Kasumi-1 (cell line): Measurements from ENCODE around the gene HS2ST1.
"Not testable (repeated sequence)": the region's sequence is repeated elsewhere in the genome, so short reads cannot be mapped to it uniquely, and the experiment has no call there.

Experiments used
- DNase-seq, 2 experiments: peaks; one replicate each; lab custom pipeline; 2025; lab: John Stamatoyannopoulos, UW

The HS2ST1 gene

DNA sequence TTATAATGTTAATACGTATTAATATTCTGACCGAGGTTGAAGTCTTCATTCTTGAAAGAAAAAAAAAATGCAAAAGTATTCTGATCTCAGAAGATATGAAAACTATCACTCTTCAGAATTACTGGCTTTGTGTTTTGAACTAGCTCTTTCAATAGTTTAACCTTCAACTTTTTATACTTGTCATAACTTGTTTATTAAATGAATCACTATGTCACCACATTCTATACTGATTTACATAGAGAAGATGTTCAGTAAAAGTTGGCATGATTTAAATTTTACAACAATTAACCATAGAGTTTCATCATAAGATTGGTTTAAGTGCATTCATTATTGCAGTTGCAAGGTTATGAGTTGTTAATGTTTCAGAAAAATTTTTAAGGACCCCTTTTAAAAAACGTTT is 57.3 kb downstream of the HS2ST1 start:
- no peak for DNase-seq

DNA sequence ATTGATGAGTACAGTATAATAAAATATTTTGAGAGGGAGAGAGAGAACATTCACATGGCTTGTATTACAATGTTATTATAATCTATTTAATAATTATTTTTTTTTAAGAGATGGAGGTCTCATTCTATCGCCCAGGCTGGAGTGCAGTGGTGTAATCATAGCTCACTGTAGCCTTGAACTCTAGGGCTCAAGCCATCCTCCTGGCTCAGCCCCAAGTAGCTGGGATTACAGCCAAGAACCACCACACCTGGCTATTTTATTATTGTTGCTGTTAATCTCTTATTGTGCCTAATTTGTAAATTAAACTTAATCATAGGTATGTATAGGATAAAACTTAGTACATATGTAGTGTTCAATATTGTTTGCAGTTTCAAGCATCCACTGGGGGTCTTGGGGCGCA is 57.8 kb downstream of the HS2ST1 start:
- DNase-seq, result no peak

DNA sequence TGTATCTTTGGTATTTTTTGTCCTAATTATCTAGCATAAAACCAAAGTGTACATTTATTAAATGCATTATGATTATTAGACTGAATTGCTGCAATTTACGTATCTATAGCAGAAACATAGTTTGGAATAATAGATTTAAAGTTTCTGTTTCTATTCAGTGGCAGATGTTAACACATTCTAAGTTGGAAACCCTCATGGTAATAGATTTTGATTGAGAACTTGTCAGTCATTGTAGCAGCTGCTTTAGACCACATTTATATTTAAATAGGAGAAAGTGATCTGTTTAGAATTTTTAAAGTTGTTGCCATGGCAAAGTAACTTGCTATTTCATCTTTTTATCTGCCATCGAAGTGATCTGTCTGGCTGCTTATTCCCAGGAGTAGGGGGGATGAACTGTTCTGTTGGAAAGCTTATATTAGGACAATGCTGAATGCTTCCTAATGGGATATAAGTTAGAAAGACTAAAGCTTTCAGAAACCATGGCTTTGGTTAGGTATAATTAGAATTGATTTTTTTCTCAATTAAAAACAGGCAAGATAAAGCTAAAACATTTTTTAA is 61.6 kb downstream of the HS2ST1 start:
- DNase-seq, result no peak

DNA sequence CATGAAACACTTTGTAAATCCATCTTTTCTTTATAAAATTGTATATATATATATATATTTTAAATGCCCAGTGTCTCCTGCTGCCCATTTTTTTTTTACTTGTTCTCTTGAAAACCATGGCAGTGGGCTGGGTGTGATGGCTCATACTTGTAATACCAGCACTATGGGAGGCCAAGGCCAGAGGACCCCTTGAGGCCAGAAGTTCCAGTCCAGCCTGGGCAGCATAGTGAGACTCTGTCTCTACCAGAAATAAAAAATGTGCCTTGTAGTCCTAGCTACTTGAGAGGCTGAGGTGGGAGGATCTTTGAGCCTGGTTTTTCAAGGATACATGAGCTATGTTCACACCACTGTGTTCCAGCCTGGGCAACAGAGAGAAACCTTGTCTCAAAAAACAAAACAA is 62.2 kb downstream of the HS2ST1 start:
- no peak for DNase-seq

DNA sequence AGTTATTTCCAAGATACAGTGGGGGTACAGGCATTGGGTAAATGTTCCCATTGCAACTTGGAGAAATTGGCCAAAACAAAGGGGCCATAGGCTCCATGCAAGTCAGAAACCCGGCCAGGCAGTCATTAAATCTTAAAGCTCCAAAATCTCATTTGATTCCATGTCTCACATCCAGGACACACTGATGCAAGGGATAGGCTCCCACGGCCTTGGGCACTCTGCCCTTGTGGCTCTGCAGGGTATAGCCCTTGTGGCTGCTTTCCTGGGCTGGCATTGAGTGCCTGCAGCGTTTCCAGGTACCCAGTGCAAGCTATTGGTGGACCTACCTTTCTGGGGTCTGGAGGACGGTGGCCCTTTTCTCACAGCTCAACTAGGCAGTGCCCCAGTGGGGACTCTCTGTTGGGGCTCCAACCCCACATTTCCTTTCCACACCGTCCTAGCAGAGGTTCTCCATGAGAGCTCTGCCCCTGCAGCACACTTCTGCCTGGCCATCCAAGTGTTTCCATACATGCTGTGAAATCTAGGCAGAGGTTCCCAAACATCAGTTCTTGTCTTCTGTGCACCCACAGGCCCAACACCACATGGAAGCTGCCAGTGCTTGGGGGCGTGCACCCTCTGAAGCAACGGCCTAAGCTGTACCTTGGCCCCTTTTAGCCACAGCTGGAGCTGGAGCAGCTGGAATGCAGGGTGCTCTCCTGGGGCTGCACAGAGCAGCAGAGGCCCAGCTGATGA is 67.2 kb downstream of the HS2ST1 start:
- DNase-seq, result no peak

DNA sequence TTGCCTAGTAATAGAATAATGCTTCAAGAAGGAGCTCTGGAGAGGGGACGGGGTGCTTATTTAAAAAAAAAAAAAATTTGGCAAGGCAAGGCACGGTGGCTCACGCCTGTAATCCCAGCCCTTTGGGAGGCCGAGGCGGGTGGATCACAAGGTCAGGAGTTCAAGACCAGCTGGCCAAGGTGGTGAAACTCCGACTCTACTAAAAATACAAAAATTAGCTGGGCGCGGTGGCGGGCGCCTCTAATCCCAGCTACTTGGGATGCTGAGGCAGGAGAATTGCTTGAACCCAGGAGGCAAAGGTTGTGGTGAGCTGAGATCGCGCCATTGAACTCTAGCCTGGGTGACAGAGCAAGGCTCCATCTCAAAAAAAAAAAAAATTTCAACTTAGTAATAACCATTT is 69.2 kb downstream of the HS2ST1 start:
- DNase-seq, result not testable (repeated sequence)

DNA sequence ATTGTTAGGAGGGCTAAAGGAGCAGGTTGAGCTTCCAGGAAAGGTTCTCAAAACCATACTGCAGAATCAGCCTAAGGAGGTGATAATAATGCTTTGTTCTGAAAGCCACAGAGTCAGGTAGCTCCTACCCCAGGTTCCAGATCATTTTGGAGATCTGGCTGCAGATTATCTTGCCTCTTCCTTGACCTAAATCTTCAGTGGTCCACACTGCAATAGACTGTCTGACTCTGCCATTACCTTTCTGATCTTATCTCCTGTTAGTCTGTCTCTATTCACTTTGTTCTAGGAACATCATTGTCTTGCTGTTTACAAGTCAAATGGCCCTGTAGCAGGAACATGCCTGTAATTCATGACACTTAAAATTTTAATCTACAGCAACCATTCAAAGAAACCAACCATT is 73.0 kb downstream of the HS2ST1 start:
- DNase-seq, result no peak

DNA sequence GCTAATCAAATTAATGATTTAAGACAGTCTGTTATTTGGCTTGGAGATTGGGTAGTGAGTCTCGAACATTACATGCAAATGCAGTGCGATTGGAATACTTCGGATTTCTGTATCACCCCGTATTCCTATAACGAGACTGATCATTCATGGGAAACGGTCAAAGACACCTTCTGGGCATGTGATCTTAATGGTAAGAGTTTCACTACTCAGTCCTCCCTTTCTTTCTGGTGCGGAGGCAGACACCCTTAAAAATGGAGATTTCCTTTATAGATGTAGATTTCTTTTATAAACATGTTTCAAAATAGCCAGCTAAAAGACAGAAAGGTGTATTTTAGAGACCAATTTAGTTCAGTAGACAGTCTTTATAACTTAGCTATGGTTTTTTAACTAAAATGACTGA is 74.4 kb downstream of the HS2ST1 start:
- DNase-seq, result no peak

DNA sequence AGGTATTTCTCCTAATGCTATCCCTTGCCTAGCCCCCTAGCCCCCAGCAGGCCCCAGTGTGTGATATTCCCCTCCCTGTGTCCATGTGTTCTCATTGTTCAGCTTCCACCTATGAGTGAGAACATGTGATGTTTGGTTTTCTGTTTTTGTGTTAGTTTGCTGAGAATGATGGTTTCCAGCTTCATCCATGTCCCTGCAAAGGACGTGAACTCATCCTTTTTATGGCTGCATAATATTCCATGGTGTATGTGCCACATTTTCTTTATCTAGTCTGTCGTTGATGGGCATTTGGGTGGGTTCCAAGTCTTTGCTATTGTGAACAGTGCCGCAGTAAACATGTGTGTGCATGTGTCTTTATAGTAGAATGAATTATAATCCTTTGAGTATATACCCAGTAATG is 75.3 kb downstream of the HS2ST1 start:
- DNase-seq, result not testable (repeated sequence)

DNA sequence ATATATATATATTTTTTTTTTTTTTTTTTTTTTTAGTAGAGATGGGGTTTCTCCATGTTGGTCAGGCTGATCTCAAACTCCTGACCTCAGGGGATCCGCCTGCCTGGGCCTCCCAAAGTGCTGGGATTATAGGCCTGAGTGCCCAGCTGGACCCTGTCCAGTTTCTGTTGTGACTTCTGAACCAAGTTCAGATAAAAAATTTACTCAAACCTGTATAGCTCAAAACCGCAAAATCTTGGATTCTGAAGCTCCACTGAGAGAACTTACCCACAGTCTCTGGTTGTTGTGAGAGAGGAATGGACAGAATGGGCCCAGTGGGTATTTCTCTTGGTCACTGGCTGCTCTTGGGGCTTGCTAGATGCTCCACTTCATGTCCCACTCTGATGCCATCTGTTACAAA is 76.4 kb downstream of the HS2ST1 start:
- DNase-seq, result no peak

DNA sequence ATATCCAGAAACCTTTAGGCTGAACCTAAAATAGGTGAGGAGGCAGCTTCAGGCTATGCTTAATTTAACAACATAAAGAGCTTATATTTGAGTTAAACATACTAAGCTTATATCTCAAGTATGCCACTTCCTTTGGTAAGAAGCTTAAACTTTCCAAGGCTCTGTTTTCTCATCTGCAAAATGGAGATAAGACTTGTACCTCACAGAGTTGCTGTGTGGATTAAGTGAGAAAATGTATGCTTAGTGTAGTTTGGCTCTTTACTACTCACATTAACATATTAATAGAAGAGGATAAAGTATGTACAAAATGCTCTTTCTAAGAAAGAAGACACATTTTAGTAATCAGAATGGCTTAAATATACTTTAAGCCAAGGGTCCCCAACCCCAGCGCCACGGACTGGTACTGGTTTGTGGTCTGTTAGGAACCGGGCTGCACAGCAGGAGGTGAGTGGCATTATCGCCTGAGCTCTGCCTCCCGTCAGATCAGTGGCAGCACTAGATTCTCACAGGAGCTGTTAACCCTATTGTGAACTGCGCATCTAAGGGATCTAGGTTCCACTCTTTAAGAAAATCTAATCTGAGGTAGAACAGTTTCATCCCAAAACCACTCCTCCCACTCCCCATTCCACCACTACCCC is 77.2 kb downstream of the HS2ST1 start:
- no peak for DNase-seq

DNA sequence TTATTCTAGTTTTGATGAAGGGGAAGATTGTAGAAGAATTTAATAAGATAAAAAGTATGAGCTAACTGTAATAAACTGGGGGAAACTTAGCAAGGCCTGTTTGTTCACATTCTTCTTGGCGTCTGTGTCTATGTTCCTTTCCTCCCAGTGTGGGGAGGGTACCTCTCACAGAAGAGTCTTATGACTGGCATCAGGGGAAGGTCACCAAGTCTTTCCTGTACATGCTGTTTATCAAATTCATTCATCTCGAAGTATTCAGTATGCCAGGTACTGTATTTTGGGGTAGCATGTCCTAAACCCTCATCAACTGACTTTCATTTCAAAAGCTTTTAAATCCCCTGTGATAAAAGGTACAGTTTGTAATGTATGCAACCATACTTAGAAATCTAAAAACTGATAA is 78.4 kb downstream of the HS2ST1 start:
- DNase-seq, result no peak

DNA sequence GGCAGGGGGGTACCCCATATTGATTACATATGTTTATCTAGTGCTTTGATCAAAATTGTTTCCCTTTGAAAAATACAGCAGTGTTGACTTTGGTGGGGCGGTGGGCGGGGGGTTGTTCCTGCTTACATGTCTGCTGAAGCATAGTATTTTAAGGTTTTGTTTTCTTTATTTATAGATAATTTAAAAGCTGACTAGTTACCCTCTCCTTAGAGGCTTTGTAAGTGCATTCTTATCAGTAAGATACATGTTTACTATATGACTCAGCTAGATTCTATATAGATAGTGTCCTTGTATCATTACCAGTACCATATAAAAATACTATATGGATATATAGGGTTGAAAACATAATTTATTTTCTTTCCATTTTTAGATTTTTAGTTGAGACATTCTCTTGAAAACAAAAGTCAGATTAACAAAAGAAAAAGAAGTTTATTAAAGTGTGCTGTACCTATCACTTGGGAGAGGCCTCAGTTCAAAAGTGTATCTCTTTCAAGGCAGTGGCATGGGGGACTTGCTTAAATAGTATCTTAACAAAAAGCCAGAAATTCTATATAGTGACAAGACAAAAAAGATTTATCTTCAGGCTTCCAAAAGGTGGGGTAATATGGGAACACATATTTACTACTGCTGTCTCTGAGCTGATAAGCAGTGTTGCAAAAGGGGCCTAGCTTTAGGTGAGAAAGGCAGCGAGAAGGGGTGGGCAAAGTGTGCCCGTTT is 79.0 kb downstream of the HS2ST1 start:
- no peak for DNase-seq

DNA sequence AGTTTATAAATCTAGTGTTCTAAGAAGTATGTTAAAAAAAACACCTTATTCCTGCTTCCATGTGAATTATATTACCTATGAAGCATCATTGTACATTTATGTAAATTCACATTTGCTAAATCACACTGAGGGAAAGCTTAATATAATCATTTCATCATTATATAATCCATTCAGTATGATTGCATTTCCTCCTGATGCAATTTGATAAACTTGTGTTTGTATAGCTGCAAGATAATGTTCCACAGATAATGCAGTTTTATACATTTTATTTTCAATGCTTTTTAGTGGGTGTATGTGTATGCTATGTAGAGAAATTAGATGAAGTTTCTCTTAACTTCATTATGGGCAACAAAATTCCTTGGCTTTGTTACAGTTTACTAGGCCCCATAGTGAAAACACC is 79.6 kb downstream of the HS2ST1 start:
- DNase-seq, result no peak

DNA sequence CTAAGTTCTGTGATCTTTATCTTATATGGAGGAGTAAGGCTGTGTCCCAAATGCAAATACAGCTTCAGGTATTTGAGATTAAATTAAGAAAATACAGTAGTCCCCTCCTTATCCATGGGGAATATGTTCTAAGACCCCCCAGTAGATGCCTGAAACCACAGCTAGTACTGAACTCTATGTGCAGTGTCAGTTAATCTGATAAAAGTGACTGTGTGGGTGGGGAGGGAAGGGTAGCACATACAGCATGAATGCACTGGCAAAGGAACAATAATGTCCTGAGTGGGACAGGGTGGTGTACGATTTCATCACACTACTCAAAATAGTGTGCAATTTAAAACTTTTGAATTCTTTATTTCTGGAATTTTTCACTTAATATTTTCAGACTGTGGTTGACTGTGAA is 83.1 kb downstream of the HS2ST1 start:
- no peak for DNase-seq

DNA sequence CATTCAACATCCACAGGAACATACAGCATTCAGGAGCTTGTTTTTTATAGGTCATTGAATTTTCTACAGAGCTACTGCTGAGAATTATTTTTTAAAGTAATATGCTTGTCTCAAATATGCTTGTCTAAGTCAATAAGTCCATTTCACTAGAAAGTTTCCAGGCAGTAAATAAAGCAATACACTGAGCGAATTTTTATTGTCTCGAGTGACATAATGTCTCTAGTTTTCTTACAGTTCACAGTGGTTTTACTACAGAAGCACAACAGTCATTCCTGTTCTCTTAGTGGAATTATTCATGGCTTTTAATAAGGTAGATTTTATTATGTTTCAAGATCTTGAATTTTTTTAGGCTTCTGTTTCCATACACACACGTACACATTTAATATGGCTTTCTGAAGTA is 83.8 kb downstream of the HS2ST1 start:
- no peak for DNase-seq

DNA sequence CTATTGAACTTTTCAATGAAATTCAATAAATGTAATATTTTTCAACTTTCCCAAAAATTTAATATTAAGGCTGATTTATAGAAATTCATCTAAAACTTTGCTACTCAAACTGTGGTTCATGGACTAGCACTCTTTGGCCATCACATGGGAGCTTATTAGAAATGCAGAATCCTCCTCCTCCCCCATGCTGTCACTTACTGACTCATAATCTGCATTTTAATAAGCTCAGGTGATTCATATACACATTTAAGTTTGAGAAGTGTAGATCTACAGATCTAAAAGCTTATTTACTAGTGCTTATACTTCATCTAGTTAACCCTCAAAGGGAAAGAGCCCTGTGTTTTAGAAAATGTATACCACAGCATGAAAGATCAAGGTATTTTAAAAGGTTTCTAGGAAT is 84.3 kb downstream of the HS2ST1 start:
- no peak for DNase-seq

DNA sequence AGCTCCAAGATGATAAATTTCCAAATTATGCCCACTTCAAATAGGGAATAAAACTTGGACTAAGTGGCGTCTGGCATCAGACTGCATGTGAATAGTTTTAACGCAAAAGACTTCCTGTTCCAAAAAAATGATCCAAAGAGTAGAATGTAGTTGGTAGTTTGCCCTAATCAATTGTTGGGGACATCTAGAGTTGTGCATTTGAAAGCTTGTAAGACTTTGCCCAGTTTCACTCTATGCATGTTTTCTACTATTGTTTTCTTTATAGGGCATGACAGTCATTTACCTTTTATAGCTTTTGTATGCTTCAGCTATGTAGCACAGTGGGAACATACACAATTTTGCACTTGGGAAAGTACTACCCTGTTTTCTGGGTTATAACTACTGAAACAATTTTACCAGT is 86.0 kb downstream of the HS2ST1 start:
- no peak for DNase-seq

DNA sequence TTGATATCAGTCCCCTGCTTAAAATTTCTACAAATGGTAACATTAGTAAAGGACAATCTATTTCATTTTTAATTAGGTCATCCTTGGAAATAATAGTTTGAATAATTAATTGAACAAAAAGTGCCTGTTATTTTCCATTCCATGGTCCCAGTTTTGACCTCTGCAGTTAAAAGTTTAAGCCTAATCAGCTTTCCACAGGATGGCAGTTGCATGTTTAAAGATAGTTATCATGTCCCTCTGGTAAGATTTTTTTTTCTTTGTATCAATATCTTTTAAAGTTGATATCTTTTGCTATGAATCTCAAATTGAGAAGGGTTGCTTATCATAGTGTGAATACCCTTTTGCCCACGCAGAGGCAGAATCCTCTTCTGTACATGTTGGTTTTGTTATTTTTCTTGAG is 90.4 kb downstream of the HS2ST1 start:
- no peak for DNase-seq

DNA sequence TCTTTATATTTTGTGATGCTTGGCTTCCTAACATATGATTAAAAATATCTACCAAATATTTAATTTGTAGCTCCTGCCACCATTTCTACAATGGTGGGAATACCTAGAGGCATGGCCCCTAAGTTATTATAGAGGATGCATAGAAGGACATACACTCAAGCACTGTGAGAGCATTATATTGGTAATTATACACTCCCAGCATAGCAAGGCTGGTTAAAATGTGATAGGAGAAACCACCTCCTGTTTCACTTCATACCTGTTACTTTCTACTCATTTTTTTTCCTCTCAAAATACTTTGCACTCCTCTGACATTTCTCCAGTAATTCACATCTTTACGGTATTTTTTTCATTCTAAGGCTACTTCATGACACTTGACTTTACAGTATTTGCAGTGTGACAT is 92.9 kb downstream of the HS2ST1 start:
- DNase-seq, result no peak

DNA sequence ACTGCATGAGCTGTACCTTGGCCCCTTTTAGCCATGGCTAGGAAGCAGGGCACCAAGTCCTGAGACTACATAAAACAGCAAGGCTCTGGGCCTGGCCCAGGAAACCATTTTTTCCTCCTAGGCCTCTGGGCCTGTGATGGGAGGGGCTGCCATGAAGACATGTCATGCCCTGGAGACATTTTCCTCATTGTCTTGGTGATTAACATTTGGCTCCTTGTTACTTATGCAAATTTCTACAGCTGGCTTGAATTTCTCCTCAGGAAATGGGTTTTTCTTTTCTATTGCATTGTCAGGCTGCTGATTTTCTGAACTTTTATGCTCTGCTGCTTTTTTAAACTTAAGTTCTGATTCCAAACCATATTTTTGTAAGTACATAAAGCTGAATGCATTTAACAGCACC is 99.0 kb downstream of the HS2ST1 start:
- DNase-seq, result not testable (repeated sequence)

DNA sequence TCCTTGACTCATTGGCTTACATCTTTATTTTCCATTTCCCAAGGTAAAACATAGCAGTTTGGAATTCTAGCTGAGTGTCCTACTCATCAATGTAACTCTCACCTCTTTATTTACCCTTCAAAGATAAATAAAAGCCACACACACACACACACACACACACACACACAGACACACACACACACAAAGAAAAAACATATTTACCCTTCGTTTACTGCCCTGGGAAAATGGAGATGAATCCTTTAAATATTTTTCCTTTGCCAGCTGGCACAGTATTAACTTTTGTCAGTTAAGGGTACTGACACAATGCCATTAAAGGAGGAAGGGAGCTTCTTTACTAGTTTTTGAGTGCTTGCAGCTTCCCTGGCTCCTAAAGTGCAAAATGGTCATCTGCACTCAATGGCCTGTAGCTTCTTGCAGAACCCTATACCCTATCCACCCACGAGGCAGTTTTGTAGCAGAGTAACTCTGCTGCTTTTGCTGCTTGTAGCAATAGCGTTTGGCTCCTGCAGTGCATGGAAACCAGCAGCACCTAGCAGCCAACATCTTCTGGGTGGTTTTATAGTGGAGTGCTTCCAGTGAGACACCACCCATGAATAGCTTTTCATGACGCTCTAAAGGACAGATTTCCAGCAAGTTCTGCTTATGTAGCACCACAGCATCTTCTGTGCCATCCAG is 103.7 kb downstream of the HS2ST1 start:
- DNase-seq, result no peak

DNA sequence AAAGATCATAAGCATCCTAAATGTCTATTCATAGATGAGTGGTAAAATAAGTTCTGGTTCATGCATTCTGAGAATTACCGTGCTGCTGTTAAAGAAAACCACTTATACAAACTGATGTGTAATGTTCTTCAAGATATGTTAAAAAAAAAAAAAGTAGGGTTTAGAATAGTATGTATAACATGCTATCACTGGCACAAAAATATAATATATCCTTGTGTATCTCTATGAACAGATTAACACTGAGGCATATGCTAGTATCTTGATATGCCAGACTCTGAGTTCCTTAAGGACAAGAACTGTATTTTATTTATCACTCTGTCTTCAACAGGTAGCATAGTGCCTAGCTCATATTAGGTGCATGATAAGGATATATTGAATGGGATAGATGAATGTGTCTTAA is 108.9 kb downstream of the HS2ST1 start:
- no peak for DNase-seq
